ENCODE measurements around the gene MRPL49.
"Not testable (repeated sequence)": the region's sequence is repeated elsewhere in the genome, so short reads cannot be mapped to it uniquely, and the experiment has no call there.

DNA sequence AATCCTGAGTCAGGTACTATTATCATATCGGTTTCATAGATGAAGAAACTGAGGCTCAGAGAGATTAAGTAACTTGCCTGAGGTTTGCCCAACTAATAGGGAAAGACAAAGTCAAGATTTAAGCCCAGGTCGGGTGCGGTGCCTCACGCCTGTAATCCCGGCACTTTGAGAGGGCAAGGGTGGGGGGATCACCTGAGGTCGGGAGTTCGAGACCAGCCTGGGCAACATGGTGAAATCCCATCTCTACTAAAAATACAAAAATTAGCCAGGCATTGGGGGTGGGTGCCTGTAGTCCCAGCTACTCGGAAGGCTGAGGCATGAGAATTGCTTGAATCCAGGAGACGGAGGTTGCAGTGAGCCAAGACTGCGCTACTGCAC, 28.0 kb downstream of the MRPL49 start:
- not testable (repeated sequence) for TF ChIP-seq CTCF (IDR thresholded peaks at IDR 0.05; ENCODE audit: poor library complexity); EZH2phosphoT487 (IDR thresholded peaks at IDR 0.05; ENCODE audit: low read depth, severe bottlenecking, unreplicated experiment)
